ENCODE results near the gene KRT7.

The KRT7 gene

DNA sequence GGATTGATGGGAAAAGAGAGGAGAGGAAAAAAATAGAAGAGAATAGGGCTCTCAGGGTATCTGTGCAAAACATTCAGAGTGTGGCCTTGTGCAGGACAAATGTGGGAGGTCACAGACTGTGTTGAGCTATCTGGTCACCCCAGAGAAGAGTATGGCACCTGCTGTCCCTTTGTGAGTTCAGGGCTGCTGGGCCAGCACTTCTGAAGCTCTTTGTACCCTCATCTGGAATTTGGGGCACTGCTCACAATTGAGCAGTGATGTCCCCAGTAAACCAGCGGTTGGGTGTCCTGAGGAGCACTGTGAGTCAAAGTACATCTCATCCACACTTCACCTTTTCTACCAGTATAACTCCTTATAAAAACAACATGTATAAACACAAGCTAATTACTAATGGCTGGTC lies 60.9 kb downstream of the KRT7 start:
- WGBS (ENCODE audit: insufficient coverage, insufficient read length) = no CpG with 5 or more reads among the region's 1 CpG
- H3K4me1 ChIP-seq (ENCODE audit: control insufficient read depth, insufficient read depth, low read length) = no peaks in the 10 kb centered on the region
- no peak for DNase-seq (ENCODE audit: low read depth, low spot score)
- no peaks in the 10 kb centered on the region for H3K36me3 ChIP-seq (ENCODE audit: control insufficient read depth, insufficient read depth, low read length)
- H3K27ac ChIP-seq (ENCODE audit: low read length) = no peak overlapping the region
- no peaks in the 10 kb centered on the region for H3K9me3 ChIP-seq (ENCODE audit: control insufficient read depth, insufficient read depth, low read length)
- H3K4me3 ChIP-seq (ENCODE audit: low read length) = no peak overlapping the region
- H3K27me3 ChIP-seq (ENCODE audit: control insufficient read depth, insufficient read depth, low read length) = no peaks in the 10 kb centered on the region

GRCh38 chr12:52294803-52295202 lies 61.8 kb downstream of the KRT7 start:
- no CpG with 5 or more reads among the region's 1 CpG for WGBS (ENCODE audit: insufficient coverage, insufficient read length)
- H3K4me3 ChIP-seq (ENCODE audit: low read length) = no peak overlapping the region
- DNase-seq (ENCODE audit: low read depth, low spot score) = no peak
- no peak overlapping the region for H3K27ac ChIP-seq (ENCODE audit: low read length)
- no peaks in the 10 kb centered on the region for H3K27me3 ChIP-seq (ENCODE audit: control insufficient read depth, insufficient read depth, low read length)
- no peaks in the 10 kb centered on the region for H3K9me3 ChIP-seq (ENCODE audit: control insufficient read depth, insufficient read depth, low read length)
- H3K4me1 ChIP-seq (ENCODE audit: control insufficient read depth, insufficient read depth, low read length) = no peaks in the 10 kb centered on the region
- H3K36me3 ChIP-seq (ENCODE audit: control insufficient read depth, insufficient read depth, low read length) = no peaks in the 10 kb centered on the region

DNA sequence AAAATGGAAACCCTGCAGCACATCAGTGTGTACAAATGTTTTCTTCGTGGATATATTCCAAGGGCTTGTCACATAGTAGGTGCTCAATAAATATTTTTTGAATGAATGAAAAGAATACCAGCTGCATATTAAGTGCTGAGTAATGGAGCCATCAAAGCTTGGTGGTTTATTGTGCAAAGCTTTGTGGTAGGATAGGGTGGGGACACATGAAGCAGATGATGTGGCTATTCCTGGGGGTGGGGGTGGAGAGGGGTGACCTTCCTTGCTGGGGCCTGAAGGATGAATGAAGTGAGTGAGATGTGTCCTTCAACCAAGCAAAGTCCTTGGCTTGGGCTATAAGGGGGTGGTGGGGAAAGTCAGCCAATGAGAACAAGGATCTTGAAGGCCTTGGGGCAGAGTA lies 62.6 kb downstream of the KRT7 start:
- no peaks in the 10 kb centered on the region for H3K9me3 ChIP-seq (ENCODE audit: control insufficient read depth, insufficient read depth, low read length)
- no peak for DNase-seq (ENCODE audit: low read depth, low spot score)
- no CpG with 5 or more reads among the region's 1 CpG for WGBS (ENCODE audit: insufficient coverage, insufficient read length)
- H3K36me3 ChIP-seq (ENCODE audit: control insufficient read depth, insufficient read depth, low read length) = no peaks in the 10 kb centered on the region
- H3K27me3 ChIP-seq (ENCODE audit: control insufficient read depth, insufficient read depth, low read length) = no peaks in the 10 kb centered on the region
- H3K27ac ChIP-seq (ENCODE audit: low read length) = no peak overlapping the region
- no peaks in the 10 kb centered on the region for H3K4me1 ChIP-seq (ENCODE audit: control insufficient read depth, insufficient read depth, low read length)
- H3K4me3 ChIP-seq (ENCODE audit: low read length) = no peak overlapping the region

GRCh38 chr12:52296572-52297215 lies 63.7 kb downstream of the KRT7 start:
- H3K27me3 ChIP-seq (ENCODE audit: control insufficient read depth, insufficient read depth, low read length) = no peaks in the 10 kb centered on the region
- H3K4me1 ChIP-seq (ENCODE audit: control insufficient read depth, insufficient read depth, low read length) = no peaks in the 10 kb centered on the region
- no peak for DNase-seq (ENCODE audit: low read depth, low spot score)
- no peak overlapping the region for H3K4me3 ChIP-seq (ENCODE audit: low read length)
- no peaks in the 10 kb centered on the region for H3K36me3 ChIP-seq (ENCODE audit: control insufficient read depth, insufficient read depth, low read length)
- no peaks in the 10 kb centered on the region for H3K9me3 ChIP-seq (ENCODE audit: control insufficient read depth, insufficient read depth, low read length)
- no CpG with 5 or more reads among the region's 5 CpGs for WGBS (ENCODE audit: insufficient coverage, insufficient read length)
- no peak overlapping the region for H3K27ac ChIP-seq (ENCODE audit: low read length)
